Measurements from ENCODE around the gene HOXA3. TPM values are rescaled to one million over a fixed set of nuclear protein-coding genes. Genes with fewer than 3 reads are reported as not detected.

The HOXA3 gene
- total and polyA plus RNA-seq, 2 of the 8 experiments (the other 6 are each of a cell fraction or from before 2014, with no cell fraction given) = not detected

GRCh38 chr7:27073076-27073475, 79.3 kb downstream of the HOXA3 start (continued):
- TF ChIP-seq CHD7 (IDR thresholded peaks at IDR 0.05; ENCODE audit: insufficient replicate concordance, low read length) = no peak
- TF ChIP-seq E2F6 (IDR thresholded peaks at IDR 0.05) = no peak
